ENCODE measurements around the gene COL28A1.

The COL28A1 gene

DNA sequence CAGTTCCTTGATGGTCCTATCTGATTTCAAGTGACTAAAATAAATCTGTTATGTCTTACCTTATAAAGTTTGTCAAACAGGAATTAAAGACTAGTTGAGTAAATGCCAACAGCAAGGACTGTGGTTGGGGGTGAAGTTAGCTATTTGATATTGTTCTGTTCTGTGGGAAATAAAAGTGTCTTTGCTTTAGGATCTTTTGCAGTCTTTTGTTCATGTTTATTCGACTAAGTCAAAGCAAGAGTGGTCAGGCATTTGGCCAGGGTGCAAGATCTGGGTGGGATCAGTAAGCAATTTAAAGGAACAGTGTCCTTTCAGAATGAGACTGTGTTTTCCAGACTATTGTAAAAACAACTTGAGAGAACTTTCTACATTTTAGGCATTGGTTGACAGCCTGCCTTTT is at the start of gene COL28A1:
Gene COL28A1, minus strand, starts transcription at position 183 of the 400 bp plus-strand sequence. CDS start 2,998 bp downstream, outside the sequence.
- Histone ChIP-seq H3K4me1 (ENCODE audit: control insufficient read depth, insufficient read depth, low read length) (no peaks in the 10 kb centered on the region), H3K4me3 (ENCODE audit: low read length) (no peak within 1 kb of the TSS), H3K9me3 (ENCODE audit: control insufficient read depth, low read length) (no peaks in the 10 kb centered on the region), H3K9ac (ENCODE audit: low read length) (no peak within 1 kb of the TSS), H3K27me3 (replicated peaks; ENCODE audit: control insufficient read depth, insufficient read depth, low read length) (no peaks in the 10 kb centered on the region), H3K36me3 (ENCODE audit: control insufficient read depth, insufficient read depth, low read length, severe bottlenecking) (no peaks in the 10 kb centered on the region)
- no peak for DNase-seq (ENCODE audit: low read depth)

DNA sequence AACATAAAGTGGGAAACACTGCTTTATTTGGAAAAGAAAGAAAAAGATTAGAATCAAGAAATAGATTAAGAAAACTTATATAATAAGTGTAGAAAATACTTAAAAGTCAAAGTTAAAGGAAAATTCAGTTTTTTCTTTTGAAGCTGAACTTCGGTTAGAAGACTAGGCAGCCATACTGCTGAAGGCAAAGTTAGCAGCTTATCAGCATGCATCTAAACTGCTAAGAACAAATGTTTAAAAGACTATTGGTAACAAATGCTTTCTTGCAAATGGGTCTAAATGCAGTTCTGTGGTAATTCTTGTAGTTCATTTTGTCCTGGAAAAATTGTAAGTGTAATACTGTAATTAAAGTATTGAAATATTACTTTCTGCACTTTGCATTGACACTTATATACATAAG is 49.0 kb upstream of the COL28A1 start:
- H3K9ac ChIP-seq (ENCODE audit: low read length) = no peak overlapping the region
- peaks cover 6% of the 10 kb centered on the region for H3K36me3 ChIP-seq (ENCODE audit: control insufficient read depth, insufficient read depth, low read length, severe bottlenecking)
- H3K4me3 ChIP-seq (ENCODE audit: low read length) = no peak overlapping the region
- no peak for DNase-seq (ENCODE audit: low read depth)
- no peaks in the 10 kb centered on the region for H3K4me1 ChIP-seq (ENCODE audit: control insufficient read depth, insufficient read depth, low read length)
- no peaks in the 10 kb centered on the region for H3K9me3 ChIP-seq (ENCODE audit: control insufficient read depth, low read length)
- no peaks in the 10 kb centered on the region for H3K27me3 ChIP-seq (replicated peaks; ENCODE audit: control insufficient read depth, insufficient read depth, low read length)

DNA sequence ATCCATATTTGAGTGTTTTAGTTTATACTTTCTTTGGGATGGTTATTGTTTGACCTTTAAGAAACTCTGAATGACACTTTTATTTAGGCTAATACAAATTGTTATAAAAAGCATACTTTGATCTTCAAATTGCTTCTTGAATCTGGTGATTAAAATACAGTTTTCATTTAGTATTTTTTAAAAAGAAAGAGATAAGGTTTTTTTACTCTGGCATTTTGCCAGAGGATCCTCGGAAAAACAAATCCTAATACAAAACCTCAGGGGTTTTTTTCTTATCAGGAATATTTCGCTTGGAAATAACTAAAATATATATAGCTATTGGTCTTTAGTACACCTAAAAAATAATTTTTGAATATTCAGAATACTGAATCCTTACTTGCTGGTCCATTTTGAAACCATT is 48.1 kb upstream of the COL28A1 start:
- Histone ChIP-seq H3K4me1 (ENCODE audit: control insufficient read depth, insufficient read depth, low read length) (no peaks in the 10 kb centered on the region), H3K36me3 (ENCODE audit: control insufficient read depth, insufficient read depth, low read length, severe bottlenecking) (peaks cover 6% of the 10 kb centered on the region), H3K9ac (ENCODE audit: low read length) (no peak overlapping the region), H3K9me3 (ENCODE audit: control insufficient read depth, low read length) (no peaks in the 10 kb centered on the region), H3K27me3 (replicated peaks; ENCODE audit: control insufficient read depth, insufficient read depth, low read length) (no peaks in the 10 kb centered on the region), H3K4me3 (ENCODE audit: low read length) (no peak overlapping the region)
- DNase-seq (ENCODE audit: low read depth) = no peak

DNA sequence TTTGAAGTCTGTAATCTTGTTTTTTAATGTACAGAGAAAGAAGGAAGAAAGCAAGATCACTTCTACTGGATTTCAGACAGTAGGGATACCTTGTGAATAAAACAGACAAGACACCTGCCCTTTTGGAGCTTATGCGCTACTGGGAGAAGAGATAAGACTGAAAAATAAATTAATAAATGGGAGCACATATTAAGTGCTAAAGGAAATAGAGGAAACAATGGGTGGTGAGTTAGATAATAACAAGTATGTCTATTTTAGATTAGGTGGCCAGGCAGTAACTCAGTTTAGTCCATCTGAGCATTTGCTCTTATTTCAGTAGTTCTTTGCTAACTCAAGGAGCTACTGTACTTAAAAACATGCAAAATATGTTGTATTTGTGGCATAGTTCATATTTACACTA is 46.9 kb upstream of the COL28A1 start:
- Histone ChIP-seq H3K36me3 (ENCODE audit: control insufficient read depth, insufficient read depth, low read length, severe bottlenecking) (peaks cover 6% of the 10 kb centered on the region), H3K9ac (ENCODE audit: low read length) (no peak overlapping the region)

DNA sequence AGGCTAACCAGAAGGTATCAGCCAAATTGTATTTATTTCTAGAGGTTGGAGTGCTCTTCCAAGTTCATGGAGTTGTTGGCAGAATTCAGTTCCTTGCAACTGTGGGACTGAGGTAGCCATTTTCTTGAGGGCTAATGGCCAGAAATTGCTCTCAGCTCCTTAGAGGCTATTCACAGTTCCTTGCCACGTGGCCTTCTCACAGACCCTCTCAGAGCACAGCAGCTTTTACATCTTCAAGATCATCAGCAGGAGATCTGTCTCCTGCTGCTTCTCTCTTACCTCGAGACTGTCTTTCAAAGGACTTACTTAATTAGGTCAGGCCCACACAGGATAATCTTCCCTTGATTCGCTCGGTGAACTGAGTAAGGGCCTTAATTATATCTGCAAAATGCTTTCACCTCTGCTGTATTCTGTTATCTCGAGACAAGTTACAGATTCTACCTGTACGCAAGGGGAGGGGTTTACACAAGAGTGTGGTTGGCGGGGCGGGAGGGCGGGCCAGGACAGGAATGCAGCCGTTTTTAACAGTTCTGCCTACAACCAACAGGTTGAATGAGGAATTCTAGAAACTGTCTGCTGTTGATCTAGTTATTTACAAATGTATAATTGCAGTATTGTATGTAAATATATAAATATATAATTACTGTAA is 46.0 kb upstream of the COL28A1 start:
- H3K36me3 ChIP-seq (ENCODE audit: control insufficient read depth, insufficient read depth, low read length, severe bottlenecking) = peaks cover 6% of the 10 kb centered on the region
- H3K9ac ChIP-seq (ENCODE audit: low read length) = no peak overlapping the region
- H3K4me3 ChIP-seq (ENCODE audit: low read length) = no peak overlapping the region
- no peaks in the 10 kb centered on the region for H3K9me3 ChIP-seq (ENCODE audit: control insufficient read depth, low read length)
- no peaks in the 10 kb centered on the region for H3K27me3 ChIP-seq (replicated peaks; ENCODE audit: control insufficient read depth, insufficient read depth, low read length)
- no peak for DNase-seq (ENCODE audit: low read depth)
- no peaks in the 10 kb centered on the region for H3K4me1 ChIP-seq (ENCODE audit: control insufficient read depth, insufficient read depth, low read length)

More for the DNA sequence above, 46.9 kb upstream of the COL28A1 start:
- no peak for DNase-seq (ENCODE audit: low read depth)
- Histone ChIP-seq H3K4me3 (ENCODE audit: low read length) (no peak overlapping the region), H3K4me1 (ENCODE audit: control insufficient read depth, insufficient read depth, low read length) (no peaks in the 10 kb centered on the region), H3K27me3 (replicated peaks; ENCODE audit: control insufficient read depth, insufficient read depth, low read length) (no peaks in the 10 kb centered on the region), H3K9me3 (ENCODE audit: control insufficient read depth, low read length) (no peaks in the 10 kb centered on the region)

DNA sequence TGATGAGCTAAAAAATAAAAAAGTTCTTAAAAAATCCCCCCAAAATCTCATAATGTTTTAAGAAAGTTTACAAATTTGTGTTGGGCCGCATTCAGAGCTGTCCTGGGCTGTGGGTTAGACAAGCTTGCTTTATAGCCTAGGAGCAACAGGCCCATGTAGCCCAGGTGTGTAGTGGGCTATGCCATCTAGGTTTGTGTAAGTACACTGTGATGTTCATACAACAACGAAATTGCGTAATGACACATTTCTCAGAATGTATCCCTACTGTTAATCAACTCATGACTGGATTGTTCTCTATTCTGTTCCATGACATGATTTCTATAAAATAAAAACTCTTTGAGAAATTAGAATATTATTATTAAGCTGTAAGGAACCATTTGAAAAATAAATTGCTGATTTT is 44.0 kb upstream of the COL28A1 start:
- no peak overlapping the region for H3K4me3 ChIP-seq (ENCODE audit: low read length)
- no peak overlapping the region for H3K9ac ChIP-seq (ENCODE audit: low read length)
- no peak for DNase-seq (ENCODE audit: low read depth)
- H3K9me3 ChIP-seq (ENCODE audit: control insufficient read depth, low read length) = no peaks in the 10 kb centered on the region
- peaks cover 6% of the 10 kb centered on the region for H3K36me3 ChIP-seq (ENCODE audit: control insufficient read depth, insufficient read depth, low read length, severe bottlenecking)
- no peaks in the 10 kb centered on the region for H3K27me3 ChIP-seq (replicated peaks; ENCODE audit: control insufficient read depth, insufficient read depth, low read length)
- no peaks in the 10 kb centered on the region for H3K4me1 ChIP-seq (ENCODE audit: control insufficient read depth, insufficient read depth, low read length)

DNA sequence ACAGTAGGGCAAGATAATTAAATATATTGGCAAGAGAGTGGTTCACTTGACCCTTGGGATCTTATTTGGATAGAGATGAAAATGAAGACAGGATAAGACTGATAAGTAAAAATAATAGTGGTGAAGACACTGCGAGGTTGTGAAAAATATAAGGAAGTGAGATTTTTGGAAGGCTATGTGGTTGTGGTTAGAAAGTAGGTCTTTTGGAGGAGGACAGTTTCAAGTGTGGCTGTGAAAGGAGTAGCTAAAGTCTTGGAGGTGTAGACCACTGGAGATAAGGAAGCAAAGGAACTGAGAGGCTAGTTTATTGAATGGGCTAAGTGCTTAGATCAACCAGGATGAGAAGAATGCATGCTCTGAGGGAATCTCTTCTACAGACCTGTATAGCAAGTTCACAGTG is 42.2 kb upstream of the COL28A1 start:
- H3K27me3 ChIP-seq (replicated peaks; ENCODE audit: control insufficient read depth, insufficient read depth, low read length) = no peaks in the 10 kb centered on the region
- H3K4me1 ChIP-seq (ENCODE audit: control insufficient read depth, insufficient read depth, low read length) = no peaks in the 10 kb centered on the region
- H3K9me3 ChIP-seq (ENCODE audit: control insufficient read depth, low read length) = no peaks in the 10 kb centered on the region
- no peak overlapping the region for H3K9ac ChIP-seq (ENCODE audit: low read length)
- peaks cover 8% of the 10 kb centered on the region for H3K36me3 ChIP-seq (ENCODE audit: control insufficient read depth, insufficient read depth, low read length, severe bottlenecking)
- no peak for DNase-seq (ENCODE audit: low read depth)
- H3K4me3 ChIP-seq (ENCODE audit: low read length) = no peak overlapping the region

DNA sequence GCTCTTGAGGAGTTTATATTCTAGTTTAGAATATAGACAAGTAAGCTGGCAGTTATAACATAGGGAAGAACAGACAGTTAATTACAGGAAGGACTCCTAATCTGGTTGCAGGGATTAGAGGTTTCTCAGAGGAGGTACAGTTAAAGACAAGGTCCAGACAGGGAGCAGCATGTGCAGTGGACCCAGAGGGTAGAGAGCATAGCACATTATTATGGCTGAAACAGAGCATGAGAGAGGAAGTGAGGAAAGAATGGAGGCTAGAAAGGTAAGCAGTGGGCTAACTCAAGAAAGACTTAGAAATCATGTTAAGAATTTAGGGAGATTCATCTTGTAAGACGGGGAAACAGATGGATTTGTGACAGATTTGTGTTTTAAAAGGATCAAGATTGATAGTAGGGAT is 40.7 kb upstream of the COL28A1 start:
- Histone ChIP-seq H3K9me3 (ENCODE audit: control insufficient read depth, low read length) (no peaks in the 10 kb centered on the region), H3K4me1 (ENCODE audit: control insufficient read depth, insufficient read depth, low read length) (no peaks in the 10 kb centered on the region), H3K27me3 (replicated peaks; ENCODE audit: control insufficient read depth, insufficient read depth, low read length) (no peaks in the 10 kb centered on the region), H3K4me3 (ENCODE audit: low read length) (no peak overlapping the region), H3K9ac (ENCODE audit: low read length) (no peak overlapping the region), H3K36me3 (ENCODE audit: control insufficient read depth, insufficient read depth, low read length, severe bottlenecking) (peaks cover 10% of the 10 kb centered on the region)
- DNase-seq (ENCODE audit: low read depth) = no peak

DNA sequence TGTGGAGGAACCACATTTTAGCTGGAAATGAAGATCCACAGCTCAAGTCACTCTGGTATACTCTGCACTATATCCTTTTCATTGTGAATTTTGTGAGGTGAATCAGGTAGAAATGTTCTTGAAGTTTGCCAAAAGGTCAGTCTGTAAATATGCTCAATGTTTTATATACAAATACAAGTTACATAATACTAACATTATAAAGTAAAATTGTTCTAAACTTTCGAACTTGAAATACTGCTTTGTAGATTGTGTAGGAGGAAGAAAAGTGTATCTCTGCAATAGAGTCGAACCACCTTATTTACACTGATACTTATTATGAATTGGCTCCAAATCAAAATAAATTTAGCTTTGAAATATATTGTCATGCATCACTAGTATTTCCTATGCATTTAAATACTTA is 38.0 kb upstream of the COL28A1 start:
- no peak for DNase-seq (ENCODE audit: low read depth)
- no peaks in the 10 kb centered on the region for H3K9me3 ChIP-seq (ENCODE audit: control insufficient read depth, low read length)
- H3K9ac ChIP-seq (ENCODE audit: low read length) = no peak overlapping the region
- no peaks in the 10 kb centered on the region for H3K27me3 ChIP-seq (replicated peaks; ENCODE audit: control insufficient read depth, insufficient read depth, low read length)
- no peak overlapping the region for H3K4me3 ChIP-seq (ENCODE audit: low read length)
- no peaks in the 10 kb centered on the region for H3K4me1 ChIP-seq (ENCODE audit: control insufficient read depth, insufficient read depth, low read length)
- H3K36me3 ChIP-seq (ENCODE audit: control insufficient read depth, insufficient read depth, low read length, severe bottlenecking) = peaks cover 10% of the 10 kb centered on the region

DNA sequence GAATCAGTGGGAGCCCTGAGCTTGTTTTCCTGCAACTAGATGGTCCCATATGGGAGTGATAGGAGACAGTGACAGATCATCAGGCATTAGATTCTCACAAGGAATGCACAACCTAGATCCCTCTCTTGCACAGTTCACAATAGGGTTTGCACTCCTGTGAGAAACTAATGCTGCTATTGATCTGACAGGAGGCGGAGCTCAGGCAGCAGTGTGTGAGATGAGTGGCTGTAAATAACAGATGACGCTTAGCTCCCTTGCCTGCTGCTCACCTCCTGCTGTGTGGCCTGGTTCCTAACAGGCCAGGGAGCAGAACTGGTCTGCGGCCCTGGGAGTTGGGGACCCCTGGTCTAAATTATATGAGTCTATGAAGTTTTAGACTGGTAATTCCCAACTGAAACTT is 34.9 kb upstream of the COL28A1 start:
- Histone ChIP-seq H3K4me1 (ENCODE audit: control insufficient read depth, insufficient read depth, low read length) (peaks cover 12% of the 10 kb centered on the region), H3K4me3 (ENCODE audit: low read length) (no peak overlapping the region), H3K36me3 (ENCODE audit: control insufficient read depth, insufficient read depth, low read length, severe bottlenecking) (peaks cover 10% of the 10 kb centered on the region), H3K9me3 (ENCODE audit: control insufficient read depth, low read length) (no peaks in the 10 kb centered on the region), H3K27me3 (replicated peaks; ENCODE audit: control insufficient read depth, insufficient read depth, low read length) (no peaks in the 10 kb centered on the region), H3K9ac (ENCODE audit: low read length) (no peak overlapping the region)
- DNase-seq (ENCODE audit: low read depth) = no peak

DNA sequence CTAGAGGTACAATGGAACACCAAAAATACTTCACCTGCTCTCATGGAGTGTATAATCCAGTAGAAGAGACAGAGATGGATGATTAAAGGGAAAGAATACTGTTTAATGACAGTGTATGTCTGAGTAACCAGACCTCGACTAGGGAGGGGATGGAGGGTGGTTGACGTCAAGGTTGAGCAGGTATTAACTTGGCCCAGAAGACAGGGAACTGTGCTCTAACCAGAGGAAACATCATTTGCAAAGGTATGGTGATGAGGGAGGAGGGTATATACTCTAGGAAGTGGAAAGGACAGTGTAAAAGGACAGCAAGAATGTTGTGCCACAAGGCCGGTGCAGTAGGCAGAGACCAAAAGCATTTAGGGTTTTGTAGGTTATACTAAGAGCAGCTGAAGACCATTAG is 33.9 kb upstream of the COL28A1 start:
- no peak for DNase-seq (ENCODE audit: low read depth)
- no peaks in the 10 kb centered on the region for H3K27me3 ChIP-seq (replicated peaks; ENCODE audit: control insufficient read depth, insufficient read depth, low read length)
- H3K36me3 ChIP-seq (ENCODE audit: control insufficient read depth, insufficient read depth, low read length, severe bottlenecking) = peaks cover 10% of the 10 kb centered on the region
- no peak overlapping the region for H3K9ac ChIP-seq (ENCODE audit: low read length)
- H3K4me1 ChIP-seq (ENCODE audit: control insufficient read depth, insufficient read depth, low read length) = peaks cover 13% of the 10 kb centered on the region
- no peaks in the 10 kb centered on the region for H3K9me3 ChIP-seq (ENCODE audit: control insufficient read depth, low read length)
- H3K4me3 ChIP-seq (ENCODE audit: low read length) = no peak overlapping the region

DNA sequence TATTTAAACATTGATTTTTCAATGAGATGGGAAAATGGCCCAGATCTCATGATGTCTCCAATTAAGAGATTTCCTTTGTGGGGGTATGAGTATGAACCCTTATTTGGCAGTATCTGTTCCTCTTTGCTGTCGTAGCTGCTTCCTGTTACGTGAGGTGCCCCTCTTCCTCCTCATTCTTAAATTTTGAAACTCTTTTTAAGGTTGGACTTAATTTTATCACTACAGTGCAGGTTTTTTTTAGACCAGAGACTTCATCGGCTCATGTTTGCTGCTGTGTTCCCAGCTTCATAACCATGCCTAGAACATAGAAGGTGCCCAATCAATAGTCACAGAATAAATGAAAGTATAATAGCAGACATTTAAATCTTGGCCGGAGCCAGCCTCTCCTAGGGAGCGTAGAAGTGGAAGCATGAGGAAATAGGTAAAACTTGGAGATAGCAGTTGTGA is 33.4 kb upstream of the COL28A1 start:
- Histone ChIP-seq H3K27me3 (replicated peaks; ENCODE audit: control insufficient read depth, insufficient read depth, low read length) (no peaks in the 10 kb centered on the region), H3K4me3 (ENCODE audit: low read length) (no peak overlapping the region), H3K36me3 (ENCODE audit: control insufficient read depth, insufficient read depth, low read length, severe bottlenecking) (peaks cover 10% of the 10 kb centered on the region), H3K9me3 (ENCODE audit: control insufficient read depth, low read length) (no peaks in the 10 kb centered on the region), H3K4me1 (ENCODE audit: control insufficient read depth, insufficient read depth, low read length) (peaks cover 17% of the 10 kb centered on the region), H3K9ac (ENCODE audit: low read length) (no peak overlapping the region)
- DNase-seq (ENCODE audit: low read depth) = no peak
